Spleen (tissue), 11 donors: ENCODE data around the gene IDE. TPM values are rescaled to one million over a fixed set of nuclear protein-coding genes. Genes with fewer than 3 reads are reported as not detected.

Experiments used
- DNase-seq: peaks from one replicate; pipeline ENCODE4 v3.0.0-alpha.2; 2020
- H3K27ac ChIP-seq, 8 donors: fragments of 200-600 bp; sonication (generic) in 7 of 8; 1 replicate in 4 of 8; 2 replicates in 4 of 8; pipeline versions ENCODE4 v1.5.0 to v1.8.0; 2016 to 2021; ENCODE audit warnings: inconsistent platforms in 4 of 8, mild to moderate bottlenecking in 4 of 8, moderate library complexity in 1 of 8
- H3K27me3 ChIP-seq, 7 donors: fragments of 200-600 bp; sonication (generic) in 6 of 7; replicated peaks in 1 of 7; 1 replicate in 4 of 7; 2 replicates in 3 of 7; pipeline versions ENCODE4 v1.5.0 to v1.8.0; 2016 to 2021; ENCODE audit warnings: inconsistent platforms in 3 of 7, mild to moderate bottlenecking in 1 of 7
- H3K36me3 ChIP-seq, 6 donors: fragments of 200-600 bp; sonication (generic) in 5 of 6; 1 replicate in 4 of 6; 2 replicates in 2 of 6; pipeline versions ENCODE4 v1.5.0 to v1.8.0; 2016 to 2021; ENCODE audit warnings: inconsistent platforms in 2 of 6
- H3K4me1 ChIP-seq, 6 donors: fragments of 200-600 bp; sonication (generic) in 5 of 6; 1 replicate in 3 of 6; 2 replicates in 3 of 6; pipeline versions ENCODE4 v1.5.0 to v1.8.0; 2016 to 2021; ENCODE audit warnings: inconsistent platforms in 3 of 6
- H3K4me3 ChIP-seq, 8 donors: fragments of 200-600 bp; sonication (generic) in 7 of 8; 1 replicate in 4 of 8; 2 replicates in 4 of 8; pipeline versions ENCODE4 v1.5.0 to v1.8.0; 2016 to 2021; ENCODE audit warnings: inconsistent platforms in 4 of 8, mild to moderate bottlenecking in 4 of 8, moderate library complexity in 2 of 8
- H3K9me3 ChIP-seq, 8 donors: fragments of 200-600 bp; sonication (generic) in 7 of 8; 1 replicate in 4 of 8; 2 replicates in 4 of 8; pipeline versions ENCODE4 v1.5.0 to v1.8.0; 2016 to 2021; ENCODE audit warnings: inconsistent platforms in 4 of 8
- CTCF ChIP-seq, 11 experiments: fragments of 200-600 bp in 7 of 11; fragments of 450-650 bp in 4 of 11; sonication (generic) in 4 of 11; IDR thresholded peaks in 8 of 11; conservative IDR thresholded peaks in 3 of 11; 1 replicate in 7 of 11; 2 replicates in 4 of 11; pipeline versions ENCODE4 v1.4.0 to v1.8.0; 2016 to 2021; ENCODE audit warnings: antibody characterized with exemption in 11 of 11, inconsistent platforms in 4 of 11, mild to moderate bottlenecking in 1 of 11
- POLR2A ChIP-seq, 3 donors: fragments of 450-650 bp; IDR thresholded peaks; one replicate each; pipeline ENCODE4 v1.5.1; 2017; ENCODE audit warnings: antibody characterized with exemption in 3 of 3, mild to moderate bottlenecking in 1 of 3
- POLR2AphosphoS5 ChIP-seq, 3 donors: sonication (generic); formaldehyde crosslinking; IDR thresholded peaks; one replicate each; pipeline ENCODE4 v1.5.1; 2017; ENCODE audit warnings: antibody characterized with exemption in 3 of 3
- WGBS, 5 donors: extraction: QIAGEN DNeasy Blood & Tissue Kit in 3 of 5; methylation state at CpG; one replicate each; pipeline versions ENCODE4 v1.1.5 to v1.1.7; 2013 to 2018; 5-methylcytosine and 5-hydroxymethylcytosine counted together
- intact Hi-C: fragments of 100-400 bp; cut with DNase I; formaldehyde crosslinking; loops from one replicate; pipeline ENCODE4 v1.15.0; 2023; ENCODE audit warnings: low total_unique reads
- polyA plus RNA-seq, 3 donors: library from polyadenylated mRNA; stranded (reverse); fragments of 200-250 nt; gene quantifications; one replicate each; pipeline ENCODE4 v1.2.1, GENCODE V29; 2013
- total RNA-seq, 7 donors: library from RNA; depleted of rRNA in 3 of 7; stranded (reverse); fragments of >200 nt in 3 of 7; fragmentation: NEBNext Ultra II Directional in 4 of 7; extraction: Animal tissue kit (Norgen Biotek cat#: 25700) in 4 of 7; gene quantifications; one replicate each; pipeline versions ENCODE4 v1.1.0 to v1.2.1, GENCODE V29; 2016 to 2021
- donor health status: healthy with polysubstance abuse.
- donor health status: DM: no; HTN: no; CAD: no; lungs with moderate emphysema.
- donor health status: DM: no; HTN: no; CAD: no.
- donor health status: Bipolar disorder and iron deficiency.
- donor health status: healthy.
- donor health status: DM: no; HTN: no; CAD: no.
- donor health status: DM: yes; HTN: yes; CAD: no.

Gene IDE
- total and polyA plus RNA-seq, 10 donors = 4.4 to 35.2 (median 29.9) TPM

GRCh38 chr10:92508866-92509265 is 65.0 kb downstream of the IDE start:
- no peaks in the 10 kb centered on the region for H3K9me3 ChIP-seq
- intact Hi-C loops = no loop called here
- H3K36me3 ChIP-seq = peaks cover 0 to 92% (median 43%) of the 10 kb centered on the region in 6 donors
- no peak overlapping the region for H3K4me3 ChIP-seq
- H3K27ac ChIP-seq = no peak overlapping the region
- TF ChIP-seq POLR2A (IDR thresholded peaks at IDR 0.05) (no peak), POLR2AphosphoS5 (IDR thresholded peaks at IDR 0.05) (no peak), CTCF (IDR thresholded peaks at IDR 0.05 in 8 of 11, conservative IDR thresholded peaks at IDR 0.05 in 3 of 11) (no peak)
- no peaks in the 10 kb centered on the region for H3K27me3 ChIP-seq
- WGBS, 5 donors = 80 to 97% (median 90%) methylated on average over 2 of the region's 2 CpGs
- DNase-seq = no peak
- no peaks in the 10 kb centered on the region for H3K4me1 ChIP-seq

GRCh38 chr10:92506336-92506735 is 67.6 kb downstream of the IDE start:
- Histone ChIP-seq H3K36me3 (peaks cover 0 to 92% (median 49%) of the 10 kb centered on the region in 6 donors), H3K27me3 (no peaks in the 10 kb centered on the region), H3K27ac (no peak overlapping the region), H3K4me3 (no peak overlapping the region), H3K4me1 (no peaks in the 10 kb centered on the region), H3K9me3 (no peaks in the 10 kb centered on the region)
- no peak for DNase-seq
- 84 to 91% (median 88%) methylated on average over 2 of the region's 2 CpGs for WGBS, 5 donors
- no peak for TF ChIP-seq POLR2A (IDR thresholded peaks at IDR 0.05)
- TF ChIP-seq CTCF (IDR thresholded peaks at IDR 0.05 in 8 of 11, conservative IDR thresholded peaks at IDR 0.05 in 3 of 11) = no peak
- no peak for TF ChIP-seq POLR2AphosphoS5 (IDR thresholded peaks at IDR 0.05)
- intact Hi-C loops = no loop called here

- 87 to 93% (median 89%) methylated on average over 5 of the region's 5 CpGs for WGBS, 5 donors
- intact Hi-C loops = no loop called here
- Histone ChIP-seq H3K4me1 (no peaks in the 10 kb centered on the region), H3K27ac (no peak overlapping the region), H3K27me3 (no peaks in the 10 kb centered on the region), H3K4me3 (no peak overlapping the region), H3K36me3 (peaks cover 0 to 100% (median 49%) of the 10 kb centered on the region in 6 donors), H3K9me3 (no peaks in the 10 kb centered on the region)
- TF ChIP-seq CTCF (IDR thresholded peaks at IDR 0.05 in 8 of 11, conservative IDR thresholded peaks at IDR 0.05 in 3 of 11) = no peak
- no peak for DNase-seq
These were observed 68.8 kb downstream of the IDE start for GRCh38 chr10:92505044-92505443.

GRCh38 chr10:92502296-92502808 is 71.5 kb downstream of the IDE start:
- H3K27ac ChIP-seq = no peak overlapping the region
- H3K27me3 ChIP-seq = no peaks in the 10 kb centered on the region
- H3K4me3 ChIP-seq = no peak overlapping the region
- intact Hi-C loops = no loop called here
- no peak for DNase-seq
- H3K36me3 ChIP-seq = peaks cover 0 to 100% (median 34%) of the 10 kb centered on the region in 6 donors
- no peaks in the 10 kb centered on the region for H3K4me1 ChIP-seq
- H3K9me3 ChIP-seq = no peaks in the 10 kb centered on the region
- WGBS, 5 donors = 92 to 97% (median 94%) methylated on average over 5 of the region's 5 CpGs
- TF ChIP-seq POLR2A (IDR thresholded peaks at IDR 0.05) (no peak), POLR2AphosphoS5 (IDR thresholded peaks at IDR 0.05) (no peak), CTCF (IDR thresholded peaks at IDR 0.05 in 8 of 11, conservative IDR thresholded peaks at IDR 0.05 in 3 of 11) (no peak)
